K562 (cell line): ENCODE measurements around the gene COL1A1.

ENCODE experiments used
- ARID2 ChIP-seq: fragments of 450-650 bp; IDR thresholded peaks from 2 replicates; pipeline ENCODE4 v1.6.1; 2017; ENCODE audit warnings: antibody characterized with exemption, mild to moderate bottlenecking
- ELF1 ChIP-seq: fragments of 200-800 bp; sonication (Bioruptor generic); IDR thresholded peaks from 2 replicates; pipeline ENCODE4 v1.6.1; 2016; ENCODE audit warnings: missing genetic modification characterization, missing compliant biosample characterization
- SAFB2 ChIP-seq: fragments of 200-400 bp; formaldehyde crosslinking; IDR thresholded peaks from 2 replicates; pipeline ENCODE4 v1.6.1; 2018; ENCODE audit warnings: borderline replicate concordance, low read length, low read depth, moderate library complexity; ENCODE audit not compliant: severe bottlenecking

- TF ChIP-seq ELF1 (tag) (no peak), ARID2 (no peak), SAFB2 (no peak)
These were observed 36.8 kb downstream of the COL1A1 start for GRCh38 chr17:50164697-50164988.
